HG03196 (cell line): ENCODE data around the gene GGA3.

ENCODE experiments used
- ATAC-seq: cut with Tn5 transposase; IDR thresholded peaks from one replicate; pipeline ENCODE4 v1.9.1; 2021; ENCODE audit not compliant: unreplicated experiment

The GGA3 gene

GRCh38 chr17:75249564-75249963, 11.8 kb downstream of the GGA3 start:
- no peak for ATAC-seq

- ATAC-seq = no peak
Measured at GRCh38 chr17:75246404-75246803, 15.0 kb downstream of the GGA3 start.

DNA sequence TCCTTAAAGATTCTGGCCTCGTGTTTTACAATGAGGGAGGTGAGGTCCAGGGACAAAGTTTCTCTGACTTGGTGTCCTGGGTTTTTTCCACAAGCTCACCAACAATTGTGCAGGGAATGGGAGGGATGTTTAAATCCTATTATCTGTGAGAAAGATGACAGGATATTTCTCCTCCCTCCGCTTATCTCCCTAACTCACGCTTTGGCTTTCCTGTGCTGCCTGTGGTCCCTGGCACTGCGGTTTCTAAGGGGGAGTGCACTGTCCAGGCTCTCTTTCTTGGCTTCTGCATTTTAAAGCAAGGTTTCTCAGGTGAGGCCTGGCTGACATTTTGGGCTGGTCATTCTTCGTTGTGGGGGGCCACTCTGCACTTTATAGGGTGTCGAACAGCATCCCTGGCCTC, 16.4 kb downstream of the GGA3 start:
- ATAC-seq = no peak

DNA sequence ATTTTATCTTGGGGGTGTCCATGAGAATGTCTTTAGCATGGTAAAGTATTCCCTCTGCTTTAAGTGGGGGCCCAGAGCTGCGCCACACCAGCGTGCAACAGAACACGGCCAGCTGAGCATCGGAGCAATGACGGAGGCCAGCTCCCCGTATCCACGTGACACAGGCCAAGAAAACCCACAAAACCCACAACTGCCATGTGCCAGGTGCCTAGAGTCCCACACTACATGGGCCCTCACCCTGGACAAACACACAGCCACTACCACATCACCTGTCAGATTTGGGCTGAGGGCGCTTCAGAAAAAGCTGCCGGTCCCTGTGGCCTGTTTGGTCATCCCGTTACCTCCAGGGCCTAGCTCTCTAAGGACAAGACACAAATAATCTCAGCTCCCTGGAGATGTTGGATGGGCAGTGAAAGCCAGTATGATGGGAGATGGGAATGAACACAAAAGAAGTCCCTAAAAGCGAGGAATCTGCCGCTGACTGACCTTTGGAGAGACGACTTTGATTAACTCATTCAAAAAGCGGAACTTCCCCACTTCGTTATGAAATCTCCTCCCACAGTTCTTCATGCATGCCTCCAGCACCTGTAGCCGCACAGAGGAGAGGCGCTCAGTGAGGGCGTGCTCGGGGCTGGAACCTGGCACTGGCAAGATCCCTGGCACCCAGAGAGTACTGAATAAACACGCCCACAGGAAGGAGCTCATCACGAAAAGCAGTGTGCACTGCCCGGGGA, 17.1 kb downstream of the GGA3 start:
- no peak for ATAC-seq

GRCh38 chr17:75242461-75243042, 18.9 kb downstream of the GGA3 start:
- no peak for ATAC-seq

GRCh38 chr17:75241996-75242460, 19.4 kb downstream of the GGA3 start:
- ATAC-seq = no peak

DNA sequence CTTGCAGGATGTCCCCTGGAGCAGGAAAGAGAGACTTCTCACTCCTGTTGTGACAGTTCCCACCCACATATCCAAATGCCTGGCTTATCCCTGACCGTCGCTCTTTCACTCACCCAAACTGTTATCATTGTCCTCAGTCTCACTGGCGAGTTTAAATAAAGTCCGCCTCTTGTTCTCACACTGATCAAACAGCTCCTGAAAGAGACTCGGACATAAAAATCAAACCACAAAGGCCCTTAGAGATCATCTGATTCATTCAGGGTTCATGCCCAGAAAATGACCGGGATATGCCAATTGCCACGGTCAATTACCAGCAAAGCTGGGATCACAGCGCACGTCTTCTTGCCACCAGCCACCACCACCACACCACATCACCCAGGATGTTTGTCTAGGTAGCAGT, 19.9 kb downstream of the GGA3 start:
- no peak for ATAC-seq

DNA sequence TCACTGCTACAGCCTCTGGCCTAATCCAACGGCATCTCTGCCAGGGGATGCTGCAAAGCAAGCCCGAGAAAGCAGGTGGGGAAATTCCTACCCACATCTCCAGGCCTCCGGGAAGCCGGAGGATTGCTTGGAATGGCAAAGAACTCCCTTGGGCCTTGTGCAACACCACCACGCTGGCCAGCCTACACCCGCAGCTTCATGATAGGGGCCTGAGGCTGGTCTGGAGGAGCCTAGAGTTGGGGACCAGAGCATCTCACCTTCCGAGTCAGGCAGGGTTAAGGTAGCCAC, 20.3 kb downstream of the GGA3 start:
- no peak for ATAC-seq

DNA sequence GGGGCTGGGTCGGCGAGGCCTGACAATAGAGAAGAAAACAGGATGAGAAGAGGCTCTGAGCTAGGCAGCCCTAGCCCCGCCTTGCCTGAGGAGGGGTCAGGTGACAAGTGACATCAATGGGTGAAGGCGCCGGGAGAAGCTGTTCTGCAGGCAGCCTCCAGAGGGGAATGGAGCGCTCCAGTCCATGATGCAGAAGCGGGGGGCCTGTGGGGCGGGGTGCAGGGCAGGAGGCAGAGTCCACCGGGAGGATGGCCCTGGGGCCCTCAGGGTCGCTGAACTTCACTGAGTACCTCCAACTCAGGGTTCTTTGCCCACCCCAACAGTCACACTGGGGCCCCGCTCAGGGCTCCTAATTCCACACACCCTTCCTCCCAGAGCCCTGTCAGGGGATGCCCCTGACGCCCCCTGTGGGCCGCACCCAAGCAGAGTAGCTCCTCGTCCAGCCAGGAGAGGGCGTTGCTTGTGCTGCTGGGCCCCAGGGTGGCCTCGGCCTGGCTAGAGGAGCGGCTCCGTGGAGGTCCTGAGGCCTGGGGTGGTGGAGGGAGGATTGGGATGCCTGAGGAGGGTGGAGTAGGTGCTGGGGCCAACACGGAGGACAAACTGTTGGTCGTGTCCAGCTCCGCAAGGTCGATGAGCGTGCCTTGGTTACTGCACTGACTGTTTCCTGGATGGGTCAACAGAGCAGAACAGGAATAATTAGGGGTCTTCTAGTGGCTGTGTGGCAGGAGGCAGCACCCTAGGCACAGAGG, 20.8 kb downstream of the GGA3 start:
- no peak for ATAC-seq

DNA sequence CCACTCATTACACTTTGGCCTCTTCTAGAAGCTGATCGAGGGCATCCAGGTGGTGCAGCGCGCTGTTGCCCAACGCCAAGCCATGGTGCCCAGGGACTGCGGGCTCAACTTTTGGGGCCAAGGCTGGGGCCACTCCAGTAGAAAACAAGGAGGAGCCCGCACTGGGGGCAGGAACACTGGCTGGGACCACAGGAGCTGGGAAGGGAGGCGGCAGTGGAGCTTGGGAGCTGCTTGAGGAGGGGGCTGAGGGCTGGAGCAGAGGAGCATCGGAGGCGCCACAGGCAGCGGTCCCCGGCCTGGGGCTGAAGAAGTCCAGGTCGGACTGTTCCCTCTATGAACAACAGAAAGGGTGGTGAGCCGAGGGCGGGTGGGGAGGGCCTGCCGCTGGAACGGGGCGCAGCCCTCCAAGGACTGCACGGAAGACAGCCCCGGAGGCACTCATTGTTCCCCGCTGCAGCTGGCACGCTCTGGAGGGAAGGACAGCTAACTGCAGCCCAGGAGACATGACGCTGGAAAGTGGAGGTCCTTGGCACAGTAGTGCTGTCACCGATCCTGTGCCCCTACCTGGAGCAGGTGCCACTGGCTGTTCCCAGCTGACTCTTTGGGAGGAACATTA, 21.5 kb downstream of the GGA3 start:
- no peak for ATAC-seq

GRCh38 chr17:75239214-75239613, 22.2 kb downstream of the GGA3 start:
- ATAC-seq = no peak

GRCh38 chr17:75238684-75239191, 22.7 kb downstream of the GGA3 start:
- no peak for ATAC-seq

- no peak for ATAC-seq
Measured at GRCh38 chr17:75238020-75238580, 23.3 kb downstream of the GGA3 start.

- no peak for ATAC-seq
Measured at GRCh38 chr17:75237100-75238014, 24.0 kb downstream of the GGA3 start.

DNA sequence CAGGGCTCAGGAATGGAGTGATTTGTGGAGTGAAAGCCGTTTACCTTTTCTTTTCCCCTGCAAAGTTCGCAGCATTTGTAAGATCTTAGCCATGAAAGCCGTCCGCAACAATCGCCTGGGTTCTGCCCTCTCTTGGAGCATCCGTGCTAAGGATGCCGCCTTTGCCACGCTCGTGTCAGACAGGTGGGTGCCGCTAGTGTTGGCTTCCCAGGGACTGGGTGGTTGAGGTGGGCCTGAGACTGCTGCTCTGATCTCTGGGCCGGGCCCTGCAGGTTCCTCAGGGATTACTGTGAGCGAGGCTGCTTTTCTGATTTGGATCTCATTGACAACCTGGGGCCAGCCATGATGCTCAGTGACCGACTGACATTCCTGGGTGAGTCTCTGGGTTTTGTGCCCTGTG, 28.6 kb downstream of the GGA3 start:
- ATAC-seq = no peak

DNA sequence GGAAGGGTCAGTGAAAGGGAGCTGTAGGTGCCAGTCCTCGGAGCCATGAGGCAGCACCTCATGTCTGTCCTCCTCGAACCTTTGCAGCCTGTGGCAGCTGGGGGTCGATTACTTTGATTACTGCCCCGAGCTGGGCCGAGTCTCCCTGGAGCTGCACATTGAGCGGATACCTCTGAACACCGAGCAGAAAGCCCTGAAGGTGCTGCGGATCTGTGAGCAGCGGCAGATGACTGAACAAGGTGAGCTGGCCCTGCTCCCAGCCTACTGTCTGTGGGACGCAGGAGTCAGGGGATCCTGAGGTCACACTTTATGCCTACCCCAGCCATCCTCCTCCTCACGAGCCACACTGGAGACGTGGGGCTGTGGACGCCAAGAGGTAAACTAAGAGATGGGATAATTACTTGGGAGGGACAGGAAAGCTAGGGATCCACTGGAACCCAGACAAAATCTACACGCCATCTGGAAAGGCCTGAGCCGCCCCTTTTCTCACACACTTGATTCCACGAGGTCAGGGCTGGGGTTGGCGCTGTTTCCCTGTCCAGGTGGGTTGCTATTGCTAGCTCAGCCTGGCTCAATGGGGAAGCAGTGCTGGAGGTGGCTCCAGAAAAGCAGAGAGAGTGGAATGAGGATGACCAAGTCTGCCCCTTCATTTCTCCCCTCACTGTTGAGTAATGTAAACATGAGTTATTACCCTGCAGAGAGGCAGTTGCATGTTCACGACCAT, 29.5 kb downstream of the GGA3 start:
- no peak for ATAC-seq

GRCh38 chr17:75231071-75231470, 30.3 kb downstream of the GGA3 start:
- no peak for ATAC-seq

GRCh38 chr17:75228847-75229246, 32.6 kb downstream of the GGA3 start:
- ATAC-seq = no peak

GRCh38 chr17:75228305-75228704, 33.1 kb downstream of the GGA3 start:
- ATAC-seq = no peak

DNA sequence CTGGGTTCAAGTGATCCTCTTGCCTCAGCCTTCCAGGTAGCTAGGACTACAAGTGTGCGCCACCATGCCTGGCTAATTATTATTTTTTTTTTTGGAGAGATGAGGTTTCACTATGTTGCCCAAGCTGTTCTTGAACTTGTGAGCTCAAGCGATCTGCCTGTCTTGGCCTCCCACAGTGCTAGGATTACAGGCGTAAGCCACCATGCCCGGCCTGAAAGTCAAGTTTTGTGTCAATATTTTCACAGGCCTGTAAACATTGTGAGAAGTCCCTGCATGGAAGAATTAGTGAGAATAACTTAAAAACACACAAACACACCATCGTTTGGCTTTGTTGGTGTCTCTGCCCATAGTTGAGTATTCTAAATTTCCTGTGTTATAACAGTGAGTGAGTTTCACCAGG, 33.7 kb downstream of the GGA3 start:
- ATAC-seq = no peak
